ENCODE measurements around the gene OBSCN.

OBSCN gene

GRCh38 chr1:228341450-228341813 is 133.6 kb downstream of the OBSCN start:
- no peak for DNase-seq (ENCODE audit: low read depth)

GRCh38 chr1:228341814-228342626 is 134.2 kb downstream of the OBSCN start:
- no peak for DNase-seq (ENCODE audit: low read depth)

- no peak for DNase-seq (ENCODE audit: low read depth)
These were observed 134.9 kb downstream of the OBSCN start for GRCh38 chr1:228342627-228343190.

- no peak for DNase-seq (ENCODE audit: low read depth)
These were observed 135.4 kb downstream of the OBSCN start for GRCh38 chr1:228343191-228343661.

- no peak for DNase-seq (ENCODE audit: low read depth)
These were observed 136.8 kb downstream of the OBSCN start for GRCh38 chr1:228344631-228345072.

- DNase-seq (ENCODE audit: low read depth) = no peak
These were observed 137.5 kb downstream of the OBSCN start for GRCh38 chr1:228345201-228345930.

GRCh38 chr1:228346731-228347130 is 138.9 kb downstream of the OBSCN start:
- no peak for DNase-seq (ENCODE audit: low read depth)

GRCh38 chr1:228347181-228347580 is 139.3 kb downstream of the OBSCN start:
- DNase-seq (ENCODE audit: low read depth) = no peak

GRCh38 chr1:228348708-228349467 is 141.0 kb downstream of the OBSCN start:
- no peak for DNase-seq (ENCODE audit: low read depth)

GRCh38 chr1:228349701-228350171 is 141.9 kb downstream of the OBSCN start:
- no peak for DNase-seq (ENCODE audit: low read depth)

GRCh38 chr1:228350179-228350742 is 142.4 kb downstream of the OBSCN start:
- no peak for DNase-seq (ENCODE audit: low read depth)

GRCh38 chr1:228350831-228351781 is 143.3 kb downstream of the OBSCN start:
- DNase-seq (ENCODE audit: low read depth) = no peak

GRCh38 chr1:228351850-228352249 is 144.0 kb downstream of the OBSCN start:
- no peak for DNase-seq (ENCODE audit: low read depth)

- no peak for DNase-seq (ENCODE audit: low read depth)
These were observed 145.0 kb downstream of the OBSCN start for GRCh38 chr1:228352677-228353481.

- no peak for DNase-seq (ENCODE audit: low read depth)
These were observed 145.9 kb downstream of the OBSCN start for GRCh38 chr1:228353601-228354371.

- no peak for DNase-seq (ENCODE audit: low read depth)
These were observed 146.8 kb downstream of the OBSCN start for GRCh38 chr1:228354390-228355320.

- no peak for DNase-seq (ENCODE audit: low read depth)
These were observed 149.2 kb downstream of the OBSCN start for GRCh38 chr1:228356897-228357680.
